Measurements from ENCODE around the gene TMEM181.
"Not testable (repeated sequence)": the region's sequence is repeated elsewhere in the genome, so short reads cannot be mapped to it uniquely, and the experiment has no call there.

TMEM181 gene

GRCh38 chr6:158596861-158597260 lies 37.0 kb downstream of the TMEM181 start:
- no peak for DNase-seq (ENCODE audit: low spot score)

DNA sequence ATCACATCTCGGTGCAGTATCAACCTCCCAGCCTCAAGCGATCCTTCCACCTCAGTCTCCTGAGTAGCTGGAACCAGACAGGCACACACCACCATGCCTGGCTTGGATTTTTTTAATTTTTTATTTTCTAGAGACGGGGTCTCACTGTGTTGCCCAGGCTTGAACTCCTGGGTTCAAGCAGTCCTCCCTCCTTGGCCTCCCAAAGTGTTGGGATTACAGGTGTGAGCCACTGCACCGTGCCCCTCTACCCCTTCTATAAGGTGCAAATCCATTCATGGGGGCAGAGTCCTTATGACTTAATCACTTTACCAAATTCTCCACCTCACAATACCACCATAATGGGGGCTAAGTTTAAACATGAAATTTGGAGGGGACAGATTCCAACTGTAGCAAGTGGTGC lies 37.7 kb downstream of the TMEM181 start:
- DNase-seq (ENCODE audit: low spot score), result no peak

- no peak for DNase-seq (ENCODE audit: low spot score)
Observed at GRCh38 chr6:158599635-158600034, 39.7 kb downstream of the TMEM181 start.

GRCh38 chr6:158603261-158604047 lies 43.6 kb downstream of the TMEM181 start:
- DNase-seq (ENCODE audit: low spot score), result no peak

DNA sequence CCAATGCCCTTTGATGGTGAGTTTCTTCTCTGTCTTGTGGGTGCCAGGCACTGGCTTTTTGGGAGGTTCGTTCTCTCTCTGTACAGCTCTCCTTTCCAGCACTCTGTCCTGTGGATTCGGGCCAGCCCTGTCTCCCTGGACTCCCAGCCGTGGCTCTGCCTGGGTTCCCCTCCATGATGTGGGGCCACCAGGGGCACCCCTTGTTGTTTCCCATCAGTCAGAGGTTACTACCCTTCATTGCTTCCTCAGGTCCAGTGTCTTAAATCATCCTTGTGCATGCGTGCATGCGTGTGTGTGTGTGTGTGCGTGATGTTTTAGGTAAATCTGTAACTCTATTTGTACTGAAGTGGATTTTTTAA lies 44.1 kb downstream of the TMEM181 start:
- no peak for DNase-seq (ENCODE audit: low spot score)

- DNase-seq (ENCODE audit: low spot score), result peak; percentile 86
Observed at GRCh38 chr6:158605266-158605878, 45.5 kb downstream of the TMEM181 start.

DNA sequence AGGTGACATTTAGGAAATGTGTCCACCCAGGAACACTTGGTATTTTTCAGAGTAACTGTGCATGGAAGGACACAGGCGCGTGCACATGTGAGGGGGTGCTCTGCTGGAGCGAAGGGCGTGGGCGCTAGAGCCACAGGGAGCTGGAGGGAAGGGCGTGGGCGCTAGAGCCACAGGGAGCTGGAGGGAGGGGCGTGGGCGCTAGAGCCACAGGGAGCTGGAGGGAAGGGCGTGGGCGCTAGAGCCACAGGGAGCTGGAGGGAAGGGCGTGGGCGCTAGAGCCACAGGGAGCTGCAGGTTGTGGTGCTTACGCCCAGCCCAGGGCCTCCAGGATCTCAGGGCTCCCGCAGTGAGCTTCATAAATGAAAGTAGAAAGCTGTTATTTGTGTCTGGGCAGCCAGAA lies 46.1 kb downstream of the TMEM181 start:
- DNase-seq (ENCODE audit: low spot score), result not testable (repeated sequence)

- DNase-seq (ENCODE audit: low spot score), result no peak
Observed at GRCh38 chr6:158606935-158607334, 47.0 kb downstream of the TMEM181 start.

GRCh38 chr6:158607411-158608170 lies 47.7 kb downstream of the TMEM181 start:
- DNase-seq (ENCODE audit: low spot score), result no peak

- DNase-seq (ENCODE audit: low spot score), result no peak
Observed at GRCh38 chr6:158608221-158608620, 48.3 kb downstream of the TMEM181 start.

DNA sequence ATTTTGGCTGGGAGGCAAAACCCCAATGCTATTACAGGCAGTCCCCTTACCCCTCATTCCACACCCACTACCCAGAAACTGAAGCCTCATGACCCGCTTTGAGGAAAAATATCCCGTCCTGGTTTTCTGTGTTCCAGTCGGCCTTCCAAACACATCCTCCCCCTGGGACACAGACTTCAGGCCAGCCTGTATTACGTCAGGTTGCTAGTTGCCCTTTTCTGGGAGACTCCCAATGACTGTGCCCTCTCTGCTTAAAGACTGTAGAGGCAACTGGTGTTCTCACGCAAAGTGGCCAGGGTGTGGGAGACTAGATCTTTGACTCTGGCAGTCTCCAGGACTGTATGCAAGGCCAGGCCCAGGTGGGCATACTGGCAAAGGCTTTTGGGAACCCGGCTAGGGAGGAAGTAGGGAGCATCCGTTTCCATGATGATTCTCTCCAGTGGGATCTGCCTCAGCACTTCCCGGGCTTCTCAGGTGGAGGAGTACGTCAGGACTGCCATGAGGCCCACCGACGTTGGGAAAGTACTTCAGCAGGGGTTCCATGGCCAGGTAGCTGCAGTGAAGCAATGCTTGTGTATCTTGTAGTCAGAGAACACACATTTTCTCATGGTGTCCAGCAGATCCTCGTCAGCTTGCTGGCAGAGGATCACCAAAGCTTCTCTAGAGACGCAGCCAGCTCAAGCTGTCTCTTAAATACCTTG lies 49.7 kb downstream of the TMEM181 start:
- no peak for DNase-seq (ENCODE audit: low spot score)

- DNase-seq (ENCODE audit: low spot score), result no peak
Observed at GRCh38 chr6:158610319-158610968, 50.6 kb downstream of the TMEM181 start.

GRCh38 chr6:158611039-158611438 lies 51.1 kb downstream of the TMEM181 start:
- DNase-seq (ENCODE audit: low spot score), result no peak

GRCh38 chr6:158611541-158612370 lies 51.9 kb downstream of the TMEM181 start:
- no peak for DNase-seq (ENCODE audit: low spot score)

DNA sequence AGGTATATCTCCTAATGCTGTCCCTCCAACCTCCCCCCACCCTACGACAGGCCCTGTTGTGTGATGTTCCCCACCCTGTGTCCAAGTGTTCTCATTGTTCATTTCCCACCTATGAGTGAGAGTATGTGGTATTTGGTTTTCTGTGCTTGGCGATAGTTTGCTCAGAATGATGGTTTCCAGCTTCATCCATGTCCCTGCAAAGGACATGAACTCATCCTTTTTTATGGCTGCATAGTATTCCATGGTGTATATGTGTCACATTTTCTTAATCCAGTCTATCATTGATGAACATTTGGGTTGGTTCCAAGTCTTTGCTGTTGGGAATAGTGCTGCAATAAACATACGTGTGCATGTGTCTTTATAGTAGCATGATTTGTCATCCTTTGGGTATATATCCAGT lies 54.7 kb downstream of the TMEM181 start:
- DNase-seq (ENCODE audit: low spot score), result not testable (repeated sequence)

GRCh38 chr6:158618289-158618688 lies 58.4 kb downstream of the TMEM181 start:
- DNase-seq (ENCODE audit: low spot score), result not testable (repeated sequence)

- DNase-seq (ENCODE audit: low spot score), result no peak
Observed at GRCh38 chr6:158619922-158620801, 60.3 kb downstream of the TMEM181 start.

DNA sequence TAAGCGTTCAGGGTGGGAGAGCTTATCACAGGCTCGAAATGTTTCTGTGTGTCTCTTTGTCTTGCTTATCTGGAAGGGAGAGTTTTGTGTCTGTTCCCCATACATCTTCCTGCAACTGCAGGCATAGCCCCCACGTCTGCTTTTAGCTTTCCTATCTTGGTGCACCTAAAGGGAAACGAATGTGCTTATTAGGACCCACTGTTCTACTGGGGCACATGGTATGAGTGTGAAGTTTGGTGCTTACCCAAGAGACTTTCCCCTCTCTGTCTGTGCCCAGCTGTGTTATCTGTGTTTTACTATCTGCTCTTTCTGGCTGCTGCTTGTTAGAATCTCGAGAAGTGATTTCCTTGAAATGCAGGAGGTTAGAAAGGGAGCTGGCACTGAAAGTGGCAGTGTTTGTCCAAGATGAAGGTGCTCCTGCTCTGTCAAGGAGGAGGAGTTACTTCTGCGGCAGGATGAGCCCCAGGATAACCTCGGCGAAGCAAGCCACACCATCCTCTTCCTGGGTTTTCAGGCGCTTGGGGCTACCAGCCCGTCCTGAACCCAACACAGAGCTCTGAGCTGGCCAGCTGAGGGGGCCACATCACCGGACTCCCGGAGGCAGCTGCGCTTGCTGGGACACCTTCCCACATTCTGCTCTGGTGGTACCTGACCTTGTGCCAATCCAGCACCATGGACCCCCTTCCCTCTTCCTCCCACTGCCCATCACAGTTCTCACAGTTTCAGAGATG lies 61.2 kb downstream of the TMEM181 start:
- DNase-seq (ENCODE audit: low spot score), result no peak
